ENCODE data around the gene SLC25A15.

- no peak for TF ChIP-seq CTCF (conservative IDR thresholded peaks at IDR 0.05; ENCODE audit: low read depth, low read length)
- TF ChIP-seq EZH2 (IDR thresholded peaks at IDR 0.05; ENCODE audit: low read length, unreplicated experiment) = no peak
- no peak for TF ChIP-seq EZH2phosphoT487 (IDR thresholded peaks at IDR 0.05; ENCODE audit: borderline replicate concordance, low read length)
Observed at GRCh38 chr13:40774672-40775071, 14.7 kb upstream of the SLC25A15 start.
